HG02759 (cell line): ENCODE data around the gene PYGM.
A peak's percentile ranks its signal among the peaks of the same experiment; 100 is the strongest.

Experiments
- ATAC-seq: cut with Tn5 transposase; IDR thresholded peaks from one replicate; pipeline ENCODE4 v1.9.1; 2021; ENCODE audit warnings: mild to moderate bottlenecking, moderate library complexity; ENCODE audit not compliant: unreplicated experiment

Gene PYGM

DNA sequence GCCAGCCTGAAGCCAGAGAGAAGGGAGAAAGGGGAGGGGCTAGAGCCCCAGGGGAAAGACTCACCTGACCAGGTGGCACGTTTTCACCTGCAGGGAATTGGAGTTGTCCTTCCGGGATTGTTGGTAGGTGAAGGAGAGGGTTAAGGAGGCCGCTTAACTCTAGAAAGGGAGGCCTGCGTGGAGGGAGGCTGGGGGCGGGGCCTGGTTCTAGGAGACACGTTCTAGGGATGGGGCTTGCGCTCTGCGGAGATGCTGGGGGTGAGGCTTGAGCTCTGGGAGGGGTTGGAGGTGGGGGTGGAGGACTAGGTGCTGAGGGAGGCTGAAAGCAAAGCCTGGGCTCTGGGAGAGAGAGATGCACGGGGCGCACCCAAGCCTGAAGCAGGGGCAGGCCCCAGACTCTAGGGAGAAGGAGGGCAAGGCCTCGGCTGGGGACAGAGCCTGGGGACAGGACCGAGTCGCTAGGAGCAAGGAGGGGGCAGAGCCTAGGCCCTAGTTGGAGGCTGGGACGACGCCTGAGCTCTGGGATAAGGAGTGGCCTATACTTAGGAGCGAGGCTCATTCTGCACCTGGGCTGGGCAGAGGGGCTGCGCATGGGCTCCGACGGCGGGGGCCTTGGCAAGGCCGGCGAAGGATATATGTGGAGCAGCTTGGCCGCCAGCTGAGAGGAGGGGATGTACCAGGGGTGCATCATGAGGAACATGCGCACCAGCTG is 18.2 kb downstream of the PYGM start:
- ATAC-seq, result no peak

- no peak for ATAC-seq
Observed at GRCh38 chr11:64739871-64740270, 19.9 kb downstream of the PYGM start.

GRCh38 chr11:64736654-64737053 is 23.1 kb downstream of the PYGM start:
- ATAC-seq, result no peak

GRCh38 chr11:64735725-64736259 is 24.0 kb downstream of the PYGM start:
- ATAC-seq, result no peak

DNA sequence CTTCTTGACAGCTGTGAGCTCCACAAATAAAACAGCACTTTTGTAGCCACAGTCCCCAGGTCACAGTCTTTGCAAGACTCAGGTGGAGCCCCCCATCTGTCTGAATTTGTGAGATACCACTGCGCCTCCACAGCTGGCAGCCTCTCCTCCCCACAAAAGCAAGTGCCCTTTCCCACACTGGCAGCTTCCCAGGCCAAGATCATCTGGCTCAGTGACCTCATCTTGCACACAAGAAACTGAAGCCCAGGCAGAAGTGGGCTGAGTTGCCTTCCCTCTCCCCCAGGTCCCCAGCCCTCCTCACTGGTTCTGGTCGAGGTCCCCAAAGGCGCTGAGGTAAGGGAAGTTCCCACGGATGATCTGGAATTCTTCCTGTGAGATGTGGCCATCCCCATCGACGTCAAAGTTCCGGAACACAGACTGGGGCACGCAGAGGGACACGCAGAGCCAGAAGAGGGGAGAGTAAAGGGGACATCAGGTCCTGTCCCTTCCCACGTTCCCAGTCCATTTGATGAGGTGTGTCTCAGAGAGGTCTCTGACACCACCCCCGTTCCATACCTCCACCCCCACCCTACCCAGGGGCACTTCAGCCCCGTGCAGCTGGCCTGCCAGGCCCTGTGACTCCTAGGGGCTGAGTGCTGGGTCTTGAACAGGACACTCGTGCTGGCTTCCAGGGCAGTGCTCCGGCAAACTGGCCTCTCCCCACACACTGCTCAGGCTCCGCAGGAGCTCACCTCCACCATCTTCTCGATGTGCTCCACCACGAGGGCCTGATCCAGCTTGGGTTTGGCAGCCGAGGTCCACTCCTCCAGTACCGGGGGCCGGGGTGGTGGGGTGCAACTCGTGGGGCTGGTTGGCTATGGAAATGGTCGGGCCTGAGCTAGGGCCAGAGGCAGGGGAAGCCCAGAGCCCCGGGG is 24.7 kb downstream of the PYGM start:
- no peak for ATAC-seq

DNA sequence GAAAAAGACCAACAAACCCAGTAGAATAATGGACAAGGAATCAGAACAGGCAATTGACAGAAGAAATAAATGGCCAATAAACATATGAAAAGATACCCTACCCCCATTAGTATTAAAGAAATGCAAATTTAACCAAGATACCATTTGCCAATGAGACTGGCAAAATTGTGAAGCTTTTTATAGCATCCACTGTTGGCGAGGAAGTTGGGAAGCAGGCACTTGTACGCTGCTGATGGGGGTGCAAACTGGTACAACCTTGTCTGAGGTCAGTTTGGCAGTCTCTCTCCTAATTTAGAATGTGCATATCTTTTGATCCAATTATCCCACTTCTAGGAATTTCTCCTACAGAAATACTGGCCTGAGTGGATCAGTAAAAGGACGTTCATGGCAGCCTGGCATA is 28.2 kb downstream of the PYGM start:
- no peak for ATAC-seq

DNA sequence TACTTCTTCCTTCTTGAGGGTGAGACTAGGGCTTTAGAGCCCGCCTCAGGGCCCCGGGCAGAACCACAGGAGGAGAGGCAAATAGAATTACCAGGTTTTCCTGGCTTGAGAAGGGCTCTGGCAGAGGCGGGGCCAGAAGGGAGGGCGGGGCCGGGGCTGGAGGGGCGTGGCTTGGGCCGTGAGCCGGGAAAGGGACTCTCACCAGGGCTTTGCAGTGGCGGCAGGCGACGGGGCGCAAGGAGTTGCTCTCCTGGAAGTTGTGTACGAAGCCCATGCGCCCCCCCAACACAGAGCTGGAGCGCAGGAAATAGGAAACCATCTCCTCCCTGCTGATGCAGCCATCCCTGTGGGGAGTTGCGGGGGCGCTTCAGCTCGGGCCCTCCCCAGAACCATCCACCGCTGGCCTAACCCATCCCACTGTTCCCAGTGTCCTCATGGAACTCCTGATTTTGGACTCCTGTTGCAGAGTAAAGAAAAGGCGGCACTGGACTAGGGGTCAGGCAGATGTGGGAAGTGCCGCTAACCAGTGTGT is 29.9 kb downstream of the PYGM start:
- ATAC-seq, result no peak

- no peak for ATAC-seq
Observed at GRCh38 chr11:64728757-64729365, 30.9 kb downstream of the PYGM start.

DNA sequence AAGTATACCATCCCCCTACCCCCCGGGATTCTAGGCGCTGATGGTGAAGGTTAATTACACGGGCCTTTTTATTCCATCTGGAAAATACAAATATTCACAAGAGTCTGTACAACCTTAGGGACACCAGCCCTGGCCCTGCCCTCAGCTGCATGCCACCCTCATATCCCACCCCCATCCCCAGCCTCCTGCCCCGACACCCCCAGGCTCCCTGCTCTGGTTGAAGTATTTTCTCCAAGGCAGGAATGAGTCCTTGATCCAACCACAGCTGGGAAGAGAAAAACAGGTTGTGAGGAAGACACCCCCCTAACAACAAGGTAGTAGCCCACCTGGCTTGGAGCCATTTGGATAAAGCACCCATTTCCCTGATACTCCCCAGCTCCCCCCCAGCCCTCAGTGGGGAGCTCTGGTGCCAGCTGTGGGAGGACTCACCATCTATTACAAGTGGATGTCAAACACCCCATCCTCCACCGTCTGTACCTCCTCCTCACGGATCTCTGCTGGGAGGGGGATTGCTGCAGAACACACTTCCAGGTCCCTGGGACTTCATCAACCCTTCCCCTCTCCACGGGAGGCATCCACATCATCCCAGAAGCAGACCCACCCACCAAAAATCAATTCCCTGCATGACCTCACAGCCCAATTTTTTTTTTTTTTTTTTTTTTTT is 32.8 kb downstream of the PYGM start:
- no peak for ATAC-seq

- no peak for ATAC-seq
Observed at GRCh38 chr11:64726211-64726641, 33.5 kb downstream of the PYGM start.

DNA sequence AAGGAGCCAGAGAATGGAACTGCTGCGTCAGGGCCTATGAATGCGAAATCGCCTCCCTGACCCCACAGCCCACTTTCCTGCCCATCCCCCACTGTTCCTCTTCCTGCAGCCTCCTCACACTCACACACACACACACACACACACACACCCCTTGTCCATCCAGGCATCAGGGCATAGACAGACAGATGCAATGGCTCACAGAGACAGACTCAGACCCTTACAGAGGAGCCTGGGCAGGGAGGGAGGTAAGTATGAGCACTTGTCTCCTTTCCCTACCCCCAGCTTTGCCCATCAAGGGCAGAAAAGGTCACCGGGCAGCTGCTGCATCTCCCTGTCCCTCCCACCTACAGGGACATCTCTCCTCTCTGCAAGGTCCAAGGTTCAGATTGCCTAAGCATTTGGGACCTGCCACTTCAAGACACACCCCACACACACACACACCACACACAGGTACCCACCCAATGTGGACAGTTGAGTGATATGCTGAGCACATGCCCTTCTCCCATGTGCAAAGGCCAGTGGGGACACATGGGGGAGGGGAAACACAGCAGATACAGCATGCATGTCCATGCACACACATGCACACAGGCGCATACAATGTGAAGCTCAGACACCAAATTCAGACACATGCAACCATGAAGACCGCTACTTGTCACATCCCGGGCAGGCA is 34.8 kb downstream of the PYGM start:
- ATAC-seq, result no peak

DNA sequence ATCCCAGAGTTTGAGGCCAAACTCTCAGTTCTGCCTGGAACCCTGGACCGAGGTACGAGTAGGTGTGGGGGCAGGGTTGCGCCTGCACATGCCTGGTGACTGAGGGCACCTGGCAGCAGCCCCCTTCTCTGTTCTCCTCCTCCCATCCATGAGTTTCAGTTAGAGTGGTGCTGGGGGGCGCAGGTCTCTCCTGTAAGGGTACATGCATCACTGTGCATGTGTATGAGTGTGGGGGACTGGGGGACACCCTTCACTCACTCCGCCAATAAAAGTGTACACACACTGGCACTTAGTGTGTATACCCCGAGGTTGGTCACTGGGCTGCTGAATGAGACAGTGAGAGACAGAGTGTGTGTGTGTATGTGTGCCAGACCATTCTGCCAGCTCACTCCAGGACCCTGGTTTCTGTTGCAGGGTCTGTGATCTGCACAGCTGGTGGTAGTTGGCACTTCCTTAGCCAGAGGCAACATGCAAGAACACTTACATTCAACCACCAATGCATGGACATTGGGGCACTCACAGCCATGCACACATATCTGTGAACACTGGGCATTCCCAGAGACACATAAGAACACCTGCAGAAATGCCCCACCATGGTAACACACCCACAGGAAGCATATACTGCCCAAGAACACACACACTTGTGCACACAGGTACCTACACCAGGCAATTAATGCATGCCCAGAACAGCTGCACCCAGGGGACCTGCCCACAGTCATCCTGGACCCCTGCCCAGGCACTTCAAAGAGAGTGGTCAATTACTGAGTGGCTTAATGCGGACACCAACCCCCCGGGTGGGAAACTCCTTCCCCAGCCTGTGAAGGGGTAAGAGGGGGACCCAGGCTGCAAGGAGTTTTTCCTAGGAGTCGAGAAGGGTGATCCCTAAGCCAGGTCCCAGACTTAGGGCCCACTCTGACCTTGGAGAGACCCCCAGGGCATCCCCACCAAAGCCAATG is 35.6 kb downstream of the PYGM start:
- no peak for ATAC-seq

DNA sequence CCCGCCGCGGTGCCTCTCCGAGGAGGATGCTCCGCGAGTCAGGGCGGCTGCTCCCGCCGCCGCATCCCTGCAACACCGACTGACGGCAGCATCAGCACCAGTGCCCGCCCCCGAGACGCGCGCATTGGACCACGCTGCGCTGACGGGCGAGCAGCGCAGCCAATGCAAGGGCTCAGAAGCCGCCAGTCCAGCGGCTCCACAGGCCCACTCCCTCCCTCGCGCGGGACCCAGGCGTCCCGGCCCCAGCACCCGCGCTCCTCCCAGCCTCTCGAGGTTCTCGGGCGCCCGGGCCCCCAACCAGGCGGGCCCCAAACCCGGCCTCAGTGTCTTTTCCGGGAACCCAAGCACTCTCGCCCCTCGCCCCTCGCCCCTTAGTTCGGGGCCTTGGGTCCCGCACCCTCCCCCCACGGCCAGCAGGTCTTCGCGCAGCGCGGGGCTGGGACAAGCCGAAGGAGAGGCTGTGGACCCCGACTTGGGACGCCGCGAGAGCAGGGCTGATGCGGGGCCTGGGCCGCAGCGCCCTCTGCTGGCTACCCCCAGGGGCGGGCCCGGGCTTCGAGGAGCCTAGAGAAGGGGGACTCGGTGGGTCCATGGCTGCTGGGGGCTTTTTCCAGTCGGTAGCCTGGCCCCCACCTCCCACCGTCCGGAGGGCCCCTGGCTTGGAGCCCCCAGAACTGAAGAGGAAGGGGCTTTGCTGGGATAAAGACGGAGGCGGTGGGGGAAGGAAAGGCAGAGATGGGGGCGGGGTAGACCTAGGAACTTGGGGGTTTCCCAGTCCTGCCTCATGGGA is 36.5 kb downstream of the PYGM start, which contains the start of gene NRXN2:
Gene NRXN2, minus strand, starts transcription at position 81 of the 790 bp plus-strand sequence. CDS start 9,498 bp downstream, outside the sequence.
- peak; percentile 95 for ATAC-seq

DNA sequence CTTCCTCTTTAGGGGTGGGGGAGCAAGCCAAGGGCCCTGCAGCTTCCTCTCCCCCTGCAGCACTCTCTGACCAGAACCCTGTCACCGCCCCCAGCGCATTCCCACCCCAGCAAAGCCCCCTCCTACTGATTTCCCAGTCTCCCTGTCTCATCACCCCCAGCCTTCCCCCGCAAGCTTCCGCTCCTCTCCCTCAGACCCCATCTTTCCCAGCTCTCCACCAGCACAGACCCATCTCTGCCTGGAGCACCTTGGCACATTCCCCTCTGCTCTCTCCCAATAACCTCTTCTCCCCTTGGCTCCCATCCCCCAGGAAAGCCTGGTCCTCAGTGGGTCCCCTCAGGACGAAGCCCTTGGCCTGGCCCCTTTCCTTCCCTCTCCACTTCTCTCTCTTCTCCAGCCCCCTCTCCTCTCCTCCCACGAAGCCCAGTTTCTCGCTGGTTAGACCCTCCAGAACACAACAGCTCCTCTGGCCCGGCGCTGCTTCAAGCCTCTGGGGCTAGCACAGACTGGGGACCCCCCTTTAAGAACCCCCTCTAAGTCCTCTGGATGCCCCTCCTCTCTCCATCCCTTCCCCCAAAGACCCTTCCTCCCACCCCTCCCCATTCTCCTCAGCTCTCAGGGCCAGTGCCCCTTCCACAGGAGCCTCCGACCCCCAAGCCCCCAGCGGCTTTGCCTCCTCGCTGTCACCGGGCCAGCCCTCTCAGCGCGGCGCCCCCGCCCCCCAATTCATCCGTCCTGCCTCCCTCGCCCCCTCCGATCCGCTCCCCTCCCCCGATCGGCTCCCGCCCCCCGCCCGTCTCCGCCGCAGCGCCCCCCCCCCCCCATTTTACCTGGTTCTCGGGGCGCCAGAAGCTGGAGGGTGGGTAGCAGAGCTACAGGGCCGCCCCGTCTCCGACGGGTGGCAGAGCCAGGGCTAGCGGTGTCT is 37.4 kb downstream of the PYGM start:
- no peak for ATAC-seq

GRCh38 chr11:64721359-64721699 is 38.4 kb downstream of the PYGM start:
- ATAC-seq, result no peak

DNA sequence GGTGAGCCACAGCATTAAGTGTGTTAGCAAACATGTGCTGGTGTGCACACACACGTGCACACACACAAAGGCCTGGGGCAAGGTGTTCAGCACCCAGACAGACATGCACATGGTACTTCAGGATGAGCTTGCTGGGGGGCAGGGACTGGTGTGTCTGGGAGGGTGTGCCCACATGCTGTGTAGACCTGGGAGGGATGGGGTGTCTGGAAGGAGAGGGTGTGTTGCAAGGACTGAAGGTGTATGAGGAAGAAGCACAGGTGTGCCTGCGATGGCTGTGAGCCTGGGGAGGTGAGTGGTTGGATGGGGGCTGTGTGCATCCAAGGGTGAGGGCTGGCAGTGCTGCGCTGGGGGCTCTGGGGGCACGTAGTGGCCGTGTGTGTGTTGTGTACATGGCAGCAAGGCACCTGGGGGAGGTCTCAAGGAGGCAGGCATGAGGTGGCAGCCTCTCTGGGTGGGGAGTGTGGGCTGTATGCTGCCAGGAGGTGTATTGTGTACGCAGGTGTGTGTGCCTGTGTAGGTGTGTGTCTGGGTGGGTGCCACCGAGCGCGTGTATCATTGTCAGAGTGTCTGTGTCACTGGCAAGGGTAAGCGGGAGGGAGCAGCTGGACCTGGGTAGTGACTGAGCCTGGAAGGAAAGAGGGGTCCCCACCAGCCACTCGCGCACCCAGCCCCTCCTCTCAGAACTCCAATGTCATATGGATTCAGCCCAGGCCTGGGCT is 39.0 kb downstream of the PYGM start:
- ATAC-seq, result no peak
